NCI-H2081 (cell line): ENCODE data around the gene INSR.
"Not testable (repeated sequence)": the region's sequence is repeated elsewhere in the genome, so short reads cannot be mapped to it uniquely, and the experiment has no call there.

Experiments
- DNase-seq, 2 experiments: peaks; one replicate each; lab custom pipeline; 2025; lab: John Stamatoyannopoulos, UW

The INSR gene

GRCh38 chr19:7195046-7195445 is 99.2 kb downstream of the INSR start:
- no peak for DNase-seq

DNA sequence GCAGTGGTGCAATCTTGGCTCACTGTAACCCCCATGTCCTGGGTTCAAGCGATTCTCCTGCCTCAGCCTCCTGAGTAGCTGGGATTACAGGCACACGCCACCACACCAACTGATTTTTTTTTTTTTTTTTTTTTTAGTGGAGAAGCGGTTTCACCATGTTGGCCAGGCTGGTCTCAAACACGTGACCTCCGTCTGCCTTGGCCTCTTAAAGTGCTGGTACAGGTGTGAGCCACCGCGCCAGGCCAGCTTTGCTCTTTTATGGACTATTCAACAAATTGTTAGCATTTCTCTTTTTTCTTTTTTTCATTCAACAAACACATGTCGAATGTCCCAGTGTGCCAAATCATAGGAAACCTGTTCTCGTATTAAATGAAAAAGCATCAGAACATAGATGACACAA is 99.6 kb downstream of the INSR start:
- no peak for DNase-seq

- no peak for DNase-seq
These were observed 102.1 kb downstream of the INSR start for GRCh38 chr19:7191946-7192691.

DNA sequence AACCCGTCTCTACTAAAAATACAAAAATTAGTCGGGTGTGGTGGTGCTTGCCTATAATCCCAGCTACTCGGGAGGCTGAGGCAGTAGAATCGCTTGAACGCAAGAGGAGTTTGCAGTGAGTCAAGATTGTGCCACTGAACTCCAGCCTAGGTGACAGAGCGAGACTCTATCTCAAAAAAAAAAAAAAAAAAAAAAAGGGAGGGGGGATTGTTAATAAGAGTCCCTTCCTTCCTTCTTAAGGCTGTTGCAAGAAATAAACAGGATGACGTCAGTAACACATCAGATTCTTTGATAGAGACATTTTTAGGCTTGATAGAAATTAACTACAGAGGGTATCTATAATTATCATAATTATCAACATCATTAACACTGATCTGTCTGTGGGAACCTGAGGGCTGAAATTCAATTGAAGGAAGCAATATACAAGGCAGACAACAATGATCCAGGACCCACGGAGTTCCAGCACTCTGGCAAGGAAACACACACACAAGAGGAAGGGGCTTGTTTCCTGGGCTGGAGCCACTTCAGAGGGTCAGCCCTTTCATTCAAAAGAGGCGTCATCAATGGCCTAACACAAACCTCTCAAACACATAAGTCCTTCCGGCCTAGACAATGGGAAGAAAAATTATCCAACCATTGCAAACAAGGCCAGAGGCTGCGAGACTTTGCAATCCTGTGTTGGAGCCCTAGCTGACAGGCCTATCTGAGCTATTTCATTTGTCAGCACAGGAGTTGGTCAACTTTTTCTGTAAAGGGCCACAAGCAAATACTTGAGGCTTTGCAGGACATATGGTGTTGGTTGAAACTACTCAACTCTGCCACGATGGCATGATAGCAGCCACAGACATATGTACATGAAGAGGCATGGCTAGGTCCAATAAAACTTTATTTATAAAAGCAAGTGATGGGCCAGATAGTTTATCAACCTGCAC is 105.2 kb downstream of the INSR start:
- peak in 1 of 2 experiments; percentile 13 for DNase-seq

- DNase-seq, result no peak
These were observed 106.4 kb downstream of the INSR start for GRCh38 chr19:7187605-7188339.

DNA sequence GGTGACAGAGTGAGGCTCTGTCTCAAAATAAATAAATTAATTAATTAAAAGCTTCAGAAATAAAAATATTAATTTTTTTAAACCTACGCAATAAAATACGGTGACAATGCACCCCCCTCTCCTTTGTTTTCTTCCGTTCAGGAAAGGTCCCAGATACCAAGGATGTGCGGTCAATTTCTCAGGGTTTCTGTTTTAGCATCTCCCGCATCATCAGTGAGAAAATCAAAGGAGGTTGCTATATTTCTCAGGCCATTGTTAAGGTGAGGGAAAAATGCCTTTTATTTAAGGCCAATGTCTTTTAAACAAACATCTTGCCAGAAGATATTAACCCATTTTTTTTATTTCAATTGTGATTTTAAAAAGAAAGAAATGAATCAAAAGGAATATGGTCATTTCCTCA is 111.7 kb downstream of the INSR start:
- DNase-seq, result no peak

GRCh38 chr19:7179917-7180306 is 114.3 kb downstream of the INSR start:
- DNase-seq, result no peak

GRCh38 chr19:7177926-7178325 is 116.3 kb downstream of the INSR start:
- DNase-seq, result no peak

- no peak for DNase-seq
These were observed 117.4 kb downstream of the INSR start for GRCh38 chr19:7176792-7177191.

DNA sequence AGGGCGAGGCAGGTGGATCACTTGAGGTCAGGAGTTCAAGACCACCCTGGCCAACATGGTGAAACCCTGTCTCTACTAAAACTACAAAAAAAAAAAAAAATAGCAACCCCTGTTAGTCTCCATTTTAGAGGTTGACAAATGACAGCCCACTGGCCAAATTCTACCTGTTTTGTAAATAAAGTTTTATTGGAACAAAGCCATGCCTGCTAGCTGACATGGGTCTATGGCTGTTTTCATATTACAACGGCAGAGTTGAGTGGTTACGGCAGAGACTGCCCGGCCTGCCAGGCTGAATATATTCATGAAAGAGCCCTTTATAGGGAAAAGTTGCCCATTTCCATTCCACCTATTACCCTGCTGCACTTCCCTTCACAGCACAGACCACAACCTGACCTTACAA is 121.4 kb downstream of the INSR start:
- DNase-seq, result no peak

DNA sequence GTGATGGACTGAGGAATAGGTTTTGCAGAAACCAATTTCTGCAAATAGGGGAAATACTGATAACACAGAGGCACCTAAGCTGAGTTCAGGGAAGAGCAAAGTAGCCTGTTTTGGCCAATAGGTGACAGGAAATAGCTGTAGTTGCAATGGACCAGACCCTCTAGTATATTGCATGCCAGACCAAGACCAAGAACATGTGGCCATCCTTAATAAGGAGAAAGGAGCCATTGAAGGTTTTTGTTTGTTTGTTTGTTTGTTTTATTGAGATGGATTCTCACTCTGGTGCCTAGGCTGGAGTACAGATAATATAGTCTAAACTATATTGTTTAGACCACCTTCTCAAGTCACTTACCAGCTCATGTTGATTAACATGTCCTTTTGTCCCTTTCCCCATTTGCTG is 123.2 kb downstream of the INSR start:
- DNase-seq, result no peak

DNA sequence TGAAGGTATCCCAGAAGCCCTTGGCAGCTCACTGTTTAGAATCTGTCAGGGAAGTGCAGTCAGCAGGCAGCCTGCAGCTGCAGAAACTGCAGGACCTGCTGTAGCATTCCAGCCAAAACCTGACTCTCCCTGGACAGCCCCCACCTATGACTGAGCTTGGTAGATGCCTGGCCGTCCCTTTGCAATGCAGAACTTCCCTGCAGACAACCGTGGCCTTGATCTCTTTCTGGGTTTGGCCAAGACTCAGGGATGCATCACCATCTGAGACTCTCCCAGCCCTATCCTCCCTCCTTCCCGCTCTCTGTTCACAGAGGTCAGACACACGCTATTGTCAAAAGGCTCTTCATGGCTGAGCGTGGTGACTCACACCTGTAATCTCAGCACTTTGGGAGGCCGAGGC is 125.3 kb downstream of the INSR start:
- no peak for DNase-seq

DNA sequence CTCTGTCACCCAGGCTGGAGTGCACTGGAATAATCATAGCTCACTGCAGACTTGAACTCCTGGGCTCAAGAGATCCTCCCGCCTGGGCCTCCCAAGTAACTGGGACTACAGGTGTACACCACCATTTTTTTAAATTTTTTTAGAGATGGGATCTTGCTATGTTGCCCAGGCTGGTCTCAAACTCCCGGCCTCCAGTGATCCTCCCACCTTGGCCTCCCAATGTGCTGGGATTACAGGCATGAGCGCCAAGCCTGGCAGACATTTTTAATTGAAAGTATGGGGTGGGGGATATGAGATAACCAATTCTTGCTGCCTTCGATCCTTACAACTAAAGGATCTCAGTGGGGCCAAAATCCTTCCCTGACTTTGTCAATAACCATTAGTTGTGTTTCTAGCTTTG is 132.9 kb downstream of the INSR start:
- DNase-seq, result no peak

GRCh38 chr19:7159105-7159933 is 134.9 kb downstream of the INSR start:
- peak; percentile 20 to 30 for DNase-seq

GRCh38 chr19:7153022-7153421 is 141.2 kb downstream of the INSR start:
- no peak for DNase-seq

GRCh38 chr19:7152568-7152967 is 141.6 kb downstream of the INSR start:
- no peak for DNase-seq

DNA sequence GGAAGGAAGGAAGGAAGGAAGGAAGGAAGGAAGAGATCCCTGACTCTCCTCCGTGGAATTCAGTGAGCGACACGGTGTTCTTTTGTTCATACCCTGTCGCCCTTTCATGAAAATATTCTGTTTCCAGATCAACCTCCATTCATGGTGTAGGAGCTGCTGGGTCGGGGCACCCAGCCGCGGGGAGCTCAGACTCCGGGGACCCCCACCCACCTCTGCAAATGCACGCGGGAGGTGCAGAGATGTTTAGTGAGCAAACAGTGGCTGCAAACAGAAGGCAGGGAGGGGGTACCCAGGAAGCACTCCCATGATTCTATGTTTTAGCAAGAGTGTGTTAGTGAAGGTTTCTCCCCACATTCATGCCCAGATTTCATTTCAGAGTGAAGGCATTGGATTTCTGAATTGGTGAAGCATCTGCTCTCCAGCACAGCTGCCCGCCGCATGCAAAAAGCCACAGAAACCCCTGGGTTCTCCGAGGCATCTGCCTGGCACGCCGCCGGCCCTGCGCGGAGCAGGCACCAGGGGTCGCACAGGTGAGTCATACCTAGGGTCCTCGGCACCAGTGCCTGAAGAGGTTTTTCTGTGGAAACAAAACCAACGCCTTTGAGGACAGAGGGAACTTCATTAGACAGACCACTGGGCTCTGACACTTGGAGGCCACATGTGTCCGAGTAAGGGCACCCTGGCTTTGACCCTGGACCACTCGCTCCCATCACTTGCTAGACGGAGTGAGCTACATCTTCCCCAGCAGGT is 144.1 kb downstream of the INSR start:
- DNase-seq, result no peak

- not testable (repeated sequence) for DNase-seq
These were observed 147.0 kb downstream of the INSR start for GRCh38 chr19:7147119-7147675.

DNA sequence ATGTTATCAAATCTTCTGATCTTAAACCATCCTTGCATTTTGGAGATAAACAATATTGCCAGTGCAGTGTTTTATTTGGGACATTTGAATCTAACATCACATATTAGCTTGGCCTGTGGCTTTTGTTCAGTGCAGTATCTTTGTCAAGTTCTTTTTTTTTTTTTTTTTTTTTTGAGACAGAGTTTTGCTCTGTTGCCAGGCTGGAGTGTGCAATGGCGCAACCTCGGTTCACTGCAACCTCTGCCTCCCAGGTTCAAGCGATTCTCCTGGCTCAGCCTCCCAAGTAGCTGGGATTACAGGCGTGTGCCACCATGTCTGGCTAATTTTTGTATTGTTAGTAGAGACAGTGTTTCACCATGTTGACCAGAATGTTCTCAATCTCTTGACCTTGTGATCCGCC is 148.1 kb downstream of the INSR start:
- not testable (repeated sequence) for DNase-seq

GRCh38 chr19:7145494-7145893 is 148.7 kb downstream of the INSR start:
- no peak for DNase-seq

DNA sequence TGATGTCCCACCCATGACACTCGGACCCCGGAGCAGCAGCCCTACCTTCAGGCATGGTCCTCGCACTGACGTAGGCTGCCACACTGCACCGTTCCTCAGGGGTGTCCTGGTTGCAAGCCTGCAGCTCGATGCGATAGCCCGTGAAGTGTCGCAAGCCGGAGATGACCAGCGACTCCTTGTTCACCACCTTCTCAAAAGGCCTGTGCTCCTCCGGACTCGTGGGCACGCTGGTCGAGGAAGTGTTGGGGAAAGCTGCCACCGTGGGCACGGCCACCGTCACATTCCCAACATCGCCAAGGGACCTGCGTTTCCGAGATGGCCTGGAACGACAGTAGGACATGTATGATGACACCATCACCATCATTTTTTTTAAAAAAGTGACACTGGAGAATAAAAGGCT is 151.4 kb downstream of the INSR start:
- DNase-seq, result no peak
